NB4 (cell line): ENCODE measurements around the gene TRAPPC2.

ENCODE experiments used
- DNase-seq: peaks from one replicate; pipeline ENCODE4 v3.0.0; 2010; ENCODE audit warnings: low read depth
- H3K4me3 ChIP-seq: one replicate; pipeline ENCODE4 v1.5.1; 2011; ENCODE audit warnings: mild to moderate bottlenecking, low read depth, low read length, moderate library complexity
- CTCF ChIP-seq: IDR thresholded peaks from one replicate; pipeline ENCODE4 v1.5.1; 2012; ENCODE audit warnings: low read depth, low read length
- MYC ChIP-seq: IDR thresholded peaks from 2 replicates; pipeline ENCODE4 v1.6.1; 2011; ENCODE audit warnings: low read depth, low read length
- POLR2A ChIP-seq: IDR thresholded peaks from 2 replicates; pipeline ENCODE4 v1.6.1; 2011; ENCODE audit warnings: mild to moderate bottlenecking; ENCODE audit not compliant: insufficient read length; ENCODE audit errors: extremely low read depth
- TF ChIP-seq, protein P1 (sequence below): IDR thresholded peaks from 2 replicates; pipeline ENCODE4 v1.6.1; 2011; ENCODE audit warnings: low read depth, low read length

TRAPPC2 gene

GRCh38 chrX:13734278-13735172 is at the start of gene TRAPPC2, which contains the start of gene OFD1:
Gene TRAPPC2, minus strand, starts transcription at chrX:13734620. Its CDS starts 14,657 bp downstream, at chrX:13719963.
Gene OFD1, plus strand, starts transcription at chrX:13734748. Its CDS starts 324 bp downstream, at chrX:13735072.
- TF ChIP-seq, protein P1, sequence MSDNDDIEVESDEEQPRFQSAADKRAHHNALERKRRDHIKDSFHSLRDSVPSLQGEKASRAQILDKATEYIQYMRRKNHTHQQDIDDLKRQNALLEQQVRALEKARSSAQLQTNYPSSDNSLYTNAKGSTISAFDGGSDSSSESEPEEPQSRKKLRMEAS = peak; percentile 45; the same call in 1 of the 2 replicates
- TF ChIP-seq POLR2A (peak; percentile 86), CTCF (no peak), MYC (peak; percentile 50; the same call in 1 of the 2 replicates)
- peak within 1 kb of the TSS; percentile 97 for H3K4me3 ChIP-seq
- DNase-seq = peak; percentile 96

GRCh38 chrX:13780868-13781427 is 46.5 kb upstream of the TRAPPC2 start:
- H3K4me3 ChIP-seq = no peak overlapping the region
- no peak for TF ChIP-seq POLR2A
- no peak for TF ChIP-seq CTCF
- TF ChIP-seq, protein P1 = no peak
- no peak for TF ChIP-seq MYC
- DNase-seq = no peak

- peak; percentile 25 for DNase-seq
- TF ChIP-seq, protein P1 = no peak
- TF ChIP-seq CTCF (no peak), MYC (no peak), POLR2A (no peak)
Measured at GRCh38 chrX:13778916-13779315, 44.5 kb upstream of the TRAPPC2 start.

DNA sequence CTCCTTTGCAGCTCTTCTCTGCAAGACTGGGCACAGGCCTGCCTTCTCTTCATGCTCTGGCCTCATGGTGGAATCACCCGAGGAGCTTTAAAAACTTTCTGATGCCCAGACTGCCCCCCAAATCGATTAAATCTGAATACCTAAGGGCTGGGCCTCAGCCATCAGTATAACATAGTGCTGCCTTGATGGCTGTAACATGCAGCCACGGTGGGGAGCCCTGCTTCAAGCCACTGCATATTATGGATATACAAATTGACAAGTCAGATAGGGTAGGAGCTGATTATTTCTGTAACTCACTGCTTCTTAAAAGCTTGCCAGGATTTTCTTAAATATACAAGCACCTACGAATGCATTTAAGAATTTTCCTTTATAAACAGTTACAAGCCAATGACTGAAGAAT is 42.0 kb upstream of the TRAPPC2 start:
- TF ChIP-seq, protein P1 = no peak
- TF ChIP-seq POLR2A = no peak
- no peak for TF ChIP-seq MYC
- no peak for TF ChIP-seq CTCF
- no peak for DNase-seq
- H3K4me3 ChIP-seq = no peak overlapping the region

More at GRCh38 chrX:13778916-13779315, 44.5 kb upstream of the TRAPPC2 start:
- H3K4me3 ChIP-seq = no peak overlapping the region

- TF ChIP-seq, protein P1 = no peak
- TF ChIP-seq MYC = no peak
- TF ChIP-seq POLR2A = no peak
- TF ChIP-seq CTCF = no peak
- H3K4me3 ChIP-seq = no peak overlapping the region
- DNase-seq = no peak
Measured at GRCh38 chrX:13775837-13776236, 41.4 kb upstream of the TRAPPC2 start.
